Inflammatory macrophage treated with lipopolysaccharide for 1 hour (primary cell): ENCODE results near the gene TBX1.

Experiments used
- DNase-seq, 2 donors: peaks; one replicate each; pipeline ENCODE4 v3.0.0-alpha.2; 2020 to 2022

Gene TBX1

GRCh38 chr22:19739448-19739895 lies 21.1 kb upstream of the TBX1 start:
- DNase-seq, result no peak

DNA sequence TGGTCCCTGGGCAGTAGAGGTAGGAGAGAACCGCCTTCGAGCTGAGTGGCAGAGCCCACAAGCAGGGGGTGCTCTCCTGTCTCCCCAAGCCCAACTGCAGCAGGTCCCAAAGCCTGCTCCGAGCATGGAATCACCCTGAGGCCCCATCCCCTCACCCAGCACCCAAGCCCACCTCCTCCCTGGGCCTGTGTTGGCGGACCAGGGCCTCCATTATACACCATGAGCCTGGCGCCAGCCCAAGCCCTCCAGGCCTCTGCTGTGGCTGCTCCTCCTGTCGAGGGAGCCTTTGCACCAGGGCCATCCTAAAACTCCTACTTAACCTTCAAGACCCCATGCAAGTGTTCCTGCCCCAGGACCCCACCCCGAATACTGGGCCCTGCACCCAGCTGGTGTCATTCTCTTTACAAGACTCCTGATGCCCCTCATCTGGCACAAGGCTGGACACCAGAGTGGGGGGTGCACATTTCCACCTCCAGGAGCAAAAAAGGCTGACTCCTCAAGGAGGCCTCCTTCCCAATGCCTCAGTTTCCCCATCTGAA lies 20.6 kb upstream of the TBX1 start:
- DNase-seq, result no peak

- DNase-seq, result no peak
Observed at GRCh38 chr22:19740586-19740985, 20.0 kb upstream of the TBX1 start.

GRCh38 chr22:19741053-19741452 lies 19.5 kb upstream of the TBX1 start:
- no peak for DNase-seq

DNA sequence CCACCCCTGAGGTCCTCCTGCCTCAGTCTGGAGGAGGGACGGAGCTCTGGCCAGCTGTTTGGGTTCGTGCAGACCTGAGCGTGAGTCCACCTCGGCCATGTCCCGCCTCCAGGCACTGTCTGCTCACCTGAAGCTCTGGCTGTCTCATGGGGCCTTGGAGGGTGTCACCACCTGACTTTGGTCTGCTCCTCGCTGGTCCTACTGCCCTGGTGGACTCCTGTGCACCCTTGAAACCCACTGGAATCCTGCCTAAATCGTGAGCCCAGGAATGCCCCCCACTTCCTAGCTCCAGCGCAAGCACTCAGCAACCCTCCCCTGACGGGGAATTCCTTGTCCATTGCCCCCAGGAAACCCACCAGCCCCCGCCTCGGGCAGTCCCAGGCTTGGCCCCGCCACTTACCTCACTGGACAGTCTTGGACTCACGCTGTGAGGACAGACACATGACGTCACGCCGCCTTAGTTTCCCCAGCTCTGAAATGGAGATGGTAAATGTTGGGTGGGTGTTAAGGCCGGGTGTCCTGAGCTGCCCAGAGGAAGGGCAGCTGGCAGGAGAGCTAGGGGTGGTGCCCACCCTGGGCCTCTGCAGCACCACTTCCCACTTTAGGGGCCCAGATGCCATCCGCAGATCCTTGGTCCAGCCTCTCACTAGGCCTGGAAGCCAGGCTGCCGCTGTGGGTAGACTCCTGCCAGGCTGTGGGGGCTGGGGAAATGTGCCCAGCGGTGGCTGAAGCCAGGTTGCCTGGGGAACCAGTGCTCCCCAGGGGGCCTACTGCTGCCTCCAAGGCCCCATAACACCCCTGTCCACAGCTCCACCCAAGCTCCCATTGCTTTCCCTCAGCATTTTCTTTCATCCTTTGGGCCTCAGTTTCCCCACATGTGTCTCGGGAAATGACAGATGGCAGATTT lies 18.2 kb upstream of the TBX1 start:
- DNase-seq, result no peak

GRCh38 chr22:19743081-19743480 lies 17.5 kb upstream of the TBX1 start:
- no peak for DNase-seq

DNA sequence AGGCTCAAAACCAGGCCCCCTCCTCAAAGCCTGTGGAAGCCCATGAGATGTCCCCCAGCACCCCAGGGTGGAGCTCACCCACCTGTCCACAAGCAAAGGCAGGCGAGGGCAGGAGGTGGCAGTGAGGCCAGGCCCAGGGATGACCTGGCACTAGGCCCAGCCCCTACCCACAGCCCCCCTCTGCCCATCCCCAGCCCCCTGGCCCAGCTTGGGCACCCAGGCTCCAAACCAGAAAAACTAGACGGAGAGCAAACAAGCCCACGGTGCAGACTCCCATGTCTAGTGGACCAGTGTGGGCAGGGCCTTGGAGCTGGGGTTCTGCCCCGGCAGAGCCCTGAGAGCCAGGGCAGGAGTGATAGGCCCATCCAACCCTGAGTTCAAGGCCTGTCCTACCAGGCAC lies 16.9 kb upstream of the TBX1 start:
- DNase-seq, result no peak

DNA sequence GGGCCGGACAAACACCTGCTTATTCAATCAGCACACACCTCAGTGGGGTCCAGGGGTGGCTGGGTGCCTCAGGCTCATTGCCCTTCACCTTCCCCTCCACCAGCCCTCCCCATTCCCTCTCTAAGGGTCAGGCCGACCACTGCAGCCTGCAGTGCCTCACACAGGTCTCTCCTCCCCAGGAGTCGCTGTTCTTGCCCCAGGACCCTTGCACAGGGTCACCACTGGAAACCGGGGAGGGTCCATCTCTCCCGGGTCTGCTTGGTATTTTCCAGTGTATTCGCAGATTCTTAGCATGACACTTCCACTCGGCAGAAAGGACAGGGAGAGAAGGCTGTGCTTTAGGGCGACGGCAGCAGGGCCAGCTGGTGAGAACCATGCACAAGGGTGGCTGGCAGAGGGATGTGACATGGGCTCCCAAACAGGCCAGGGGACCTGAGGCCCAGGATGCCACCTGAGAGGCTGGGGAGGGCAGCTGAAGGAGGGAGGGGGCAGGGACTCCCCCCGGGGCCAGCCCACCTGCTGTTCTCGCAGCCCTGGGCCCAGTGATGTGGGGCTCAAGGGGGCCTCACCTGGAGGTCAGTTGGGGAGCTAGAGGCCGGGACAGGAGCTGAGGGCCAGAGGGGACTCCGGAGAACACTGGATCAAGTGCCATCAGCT lies 16.1 kb upstream of the TBX1 start:
- DNase-seq, result no peak

GRCh38 chr22:19745155-19746101 lies 15.2 kb upstream of the TBX1 start:
- DNase-seq, result no peak

- no peak for DNase-seq
Observed at GRCh38 chr22:19746726-19747125, 13.9 kb upstream of the TBX1 start.

GRCh38 chr22:19747551-19747950 lies 13.0 kb upstream of the TBX1 start:
- no peak for DNase-seq

GRCh38 chr22:19748139-19748538 lies 12.4 kb upstream of the TBX1 start:
- DNase-seq, result no peak

DNA sequence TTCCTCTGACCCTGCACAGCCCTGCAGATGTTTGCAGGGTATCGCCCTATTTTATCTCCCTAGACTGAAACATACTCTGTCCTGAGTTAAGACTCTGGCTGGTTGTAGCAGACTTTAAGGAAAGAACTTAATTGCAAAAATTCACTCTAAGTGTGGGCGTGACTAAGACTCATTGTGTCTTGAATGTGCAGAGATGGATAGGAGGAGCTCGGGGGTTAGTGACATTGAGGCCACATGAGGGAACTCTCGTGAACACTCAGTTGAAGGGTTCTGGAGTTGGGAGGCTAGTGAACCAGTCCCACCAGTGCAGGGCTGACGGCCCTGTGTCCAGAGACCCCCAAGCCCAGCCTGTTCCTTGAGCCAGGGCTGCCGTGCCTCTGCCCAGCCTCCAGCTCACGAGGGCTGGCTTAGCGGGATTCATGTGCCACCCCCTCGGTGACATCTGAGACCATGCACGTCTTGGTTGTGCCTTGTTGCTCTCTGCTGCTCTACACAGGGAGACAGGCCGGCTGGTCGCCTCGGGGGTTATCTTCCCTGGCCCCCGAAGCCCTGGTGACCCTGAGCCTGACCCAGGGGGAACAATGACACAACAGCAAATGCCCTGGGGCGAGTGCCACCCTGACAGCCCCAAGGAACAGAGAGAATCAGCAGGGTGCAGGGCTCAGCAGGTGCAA lies 11.4 kb upstream of the TBX1 start:
- DNase-seq, result no peak

- DNase-seq, result no peak
Observed at GRCh38 chr22:19749876-19750275, 10.7 kb upstream of the TBX1 start.

DNA sequence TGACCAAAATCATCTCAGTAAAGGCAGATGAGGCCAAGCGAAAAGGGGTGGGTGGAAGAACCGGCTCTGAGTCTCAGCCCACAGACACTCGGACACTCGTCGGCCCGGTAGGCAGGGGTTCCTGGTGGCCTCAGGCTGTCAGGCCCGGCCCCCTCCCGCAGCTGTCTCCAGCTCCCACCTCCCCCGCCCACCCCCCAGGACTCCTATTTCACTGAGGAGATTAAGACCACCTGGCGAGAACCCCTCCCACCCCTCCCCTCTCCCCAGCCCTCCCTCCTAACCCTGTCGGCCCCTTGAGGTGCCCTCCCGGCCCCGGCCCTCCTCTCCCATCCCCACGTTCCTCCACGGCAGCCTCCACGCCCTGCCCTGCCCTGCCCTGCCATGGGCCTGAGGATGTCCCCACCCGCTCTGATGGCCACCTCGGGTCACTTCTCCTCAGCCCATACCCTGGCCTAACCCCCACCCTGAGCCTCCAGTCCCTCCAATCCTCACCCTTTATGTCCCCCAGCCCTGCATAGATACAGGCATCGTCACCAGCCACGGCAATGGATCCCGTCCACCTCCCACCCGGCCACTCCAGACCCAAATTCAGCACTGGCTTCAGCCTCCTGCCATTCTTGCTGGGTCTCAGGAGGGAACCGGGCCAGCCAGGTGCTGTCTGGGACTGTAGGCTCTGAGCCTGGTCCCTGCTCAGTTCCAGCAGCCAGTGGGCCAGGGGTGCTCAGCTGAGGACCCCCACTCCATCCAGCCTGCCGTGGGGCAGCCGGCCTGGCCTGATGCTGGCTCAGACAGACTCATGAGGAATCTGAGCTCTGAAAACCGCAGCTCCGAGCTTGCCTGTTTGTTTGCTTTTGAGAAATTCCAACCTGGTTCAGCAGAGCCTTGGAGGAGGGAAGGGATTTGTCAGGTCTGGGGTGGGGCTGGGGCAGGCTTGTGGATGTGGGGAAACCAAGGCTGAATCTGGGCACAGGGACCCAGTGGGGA lies 9.8 kb upstream of the TBX1 start:
- DNase-seq, result no peak

DNA sequence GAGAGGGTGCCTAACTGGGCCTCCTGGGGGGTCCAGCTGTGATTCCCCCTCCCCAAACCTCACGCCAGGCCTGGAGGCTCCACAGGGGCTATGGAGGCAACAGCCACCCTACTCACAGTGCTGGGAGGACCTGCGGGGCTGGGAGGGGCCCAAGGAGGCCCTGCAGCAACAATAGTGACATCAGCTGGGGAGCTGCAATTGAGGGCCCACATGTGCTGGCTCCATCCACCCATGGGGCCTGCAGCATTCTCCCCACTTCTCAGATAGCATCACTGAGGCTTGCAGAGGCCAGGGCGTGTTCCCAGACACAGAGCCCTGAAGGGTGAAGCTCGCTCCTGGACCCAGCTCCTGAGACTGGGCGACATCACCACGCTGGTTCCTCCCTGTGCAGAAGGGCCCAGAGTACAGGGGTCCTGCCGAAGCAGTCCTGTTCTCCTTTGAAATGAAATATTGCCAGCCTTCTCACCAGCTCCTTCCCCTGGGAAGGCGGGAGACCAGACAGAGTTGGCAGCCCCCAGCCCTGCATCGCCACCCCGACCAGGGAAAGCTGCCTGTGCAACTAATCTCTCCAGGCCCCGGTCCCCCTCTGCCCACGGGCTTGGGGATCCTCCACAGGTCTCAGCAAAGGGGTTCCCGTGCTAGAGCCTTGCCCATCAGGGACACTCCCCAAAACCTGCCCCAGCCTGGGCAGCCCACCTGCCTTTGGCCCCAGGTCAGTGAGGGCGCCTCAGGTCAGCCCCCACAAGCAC lies 8.9 kb upstream of the TBX1 start:
- no peak for DNase-seq

DNA sequence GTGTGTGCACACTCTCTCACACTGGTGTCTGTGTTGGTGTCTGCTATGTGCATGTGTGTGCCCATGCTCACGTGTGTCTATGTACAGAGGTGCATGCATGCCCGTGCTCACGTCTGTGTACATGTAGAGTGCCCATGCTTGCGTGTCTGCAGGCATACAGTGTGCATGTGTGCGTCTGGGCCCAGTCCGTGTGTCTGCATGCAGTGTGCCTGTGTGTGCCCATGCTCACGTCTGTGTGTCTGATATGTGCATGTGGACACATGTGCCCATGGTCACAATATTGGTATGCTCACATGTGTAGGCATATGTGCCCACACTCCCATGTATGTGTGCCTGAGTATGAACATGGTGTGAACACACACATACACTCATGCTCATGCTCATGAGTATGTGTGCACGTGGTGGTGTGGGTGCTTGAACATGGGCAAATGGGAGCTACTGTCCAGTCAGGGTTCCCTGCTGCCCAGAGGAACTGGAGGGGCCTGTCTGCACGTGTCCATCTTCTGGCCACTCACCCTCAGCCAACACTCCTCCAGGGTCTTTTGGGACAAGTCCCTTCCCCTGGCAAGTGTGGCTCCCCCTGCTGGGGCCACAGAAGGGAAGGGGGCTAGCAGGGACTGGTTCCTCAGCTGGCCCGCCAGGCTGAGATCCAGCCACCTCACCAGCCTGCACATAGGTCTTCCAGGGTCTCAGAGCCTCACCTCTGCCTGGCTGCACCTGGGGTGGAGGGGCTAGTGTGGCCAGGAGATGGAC lies 7.3 kb upstream of the TBX1 start:
- no peak for DNase-seq

DNA sequence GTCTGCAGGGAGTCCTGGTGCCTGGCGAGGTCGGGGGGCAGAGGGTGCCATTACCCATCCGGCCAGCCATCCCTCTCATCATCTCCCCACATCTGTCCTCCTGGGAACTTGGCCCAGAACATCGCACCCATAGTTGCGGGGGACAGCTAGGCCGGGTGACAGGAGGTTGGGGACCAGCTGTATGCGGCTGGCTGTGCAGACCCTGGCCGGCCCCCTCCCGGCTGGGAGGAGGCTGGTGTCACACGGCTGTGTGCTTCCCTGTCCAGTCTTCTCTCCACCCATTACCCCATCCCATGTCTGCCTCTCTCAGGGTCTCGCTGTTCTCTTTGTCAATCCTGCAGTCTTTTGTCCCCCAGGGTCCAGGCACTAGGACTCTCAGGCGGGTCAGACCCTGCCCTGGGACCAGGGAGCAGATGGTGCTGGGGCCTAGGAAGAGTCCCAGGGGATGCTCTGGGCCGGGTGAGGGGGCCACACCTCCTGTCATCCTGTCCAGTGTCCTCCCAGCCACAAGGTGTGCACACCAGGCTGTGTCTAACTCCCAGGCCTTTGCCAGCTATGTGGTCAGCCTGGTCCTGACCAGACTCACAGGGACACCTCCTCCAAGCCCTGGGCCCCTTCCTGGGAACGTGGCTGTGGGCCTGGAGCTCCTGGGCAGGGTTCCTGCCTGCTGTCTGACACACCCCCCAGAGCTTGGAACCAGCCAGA lies 6.4 kb upstream of the TBX1 start:
- no peak for DNase-seq

GRCh38 chr22:19754701-19755144 lies 5.9 kb upstream of the TBX1 start:
- DNase-seq, result no peak
